ENCODE data around the gene NR3C2.

DNA sequence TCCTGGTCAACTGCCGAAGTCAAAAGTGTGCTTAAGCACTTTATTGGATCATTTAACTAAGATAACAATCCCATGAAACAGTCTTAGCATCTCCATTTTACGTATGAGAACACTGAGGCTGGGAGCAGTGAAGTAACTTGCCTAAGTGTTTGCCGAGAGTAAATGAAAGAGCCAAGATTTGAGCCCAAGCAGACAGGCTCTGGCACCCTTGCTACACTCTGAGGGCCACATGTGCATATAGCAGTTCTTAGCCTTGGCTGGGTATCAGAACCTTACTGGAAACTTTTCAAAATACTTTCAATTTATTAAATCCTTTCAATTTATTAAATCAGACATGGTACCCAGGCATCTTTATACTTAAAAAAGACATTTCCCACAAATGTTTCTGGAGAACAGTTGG, 225.9 kb downstream of the NR3C2 start:
- TF ChIP-seq, protein P1, sequence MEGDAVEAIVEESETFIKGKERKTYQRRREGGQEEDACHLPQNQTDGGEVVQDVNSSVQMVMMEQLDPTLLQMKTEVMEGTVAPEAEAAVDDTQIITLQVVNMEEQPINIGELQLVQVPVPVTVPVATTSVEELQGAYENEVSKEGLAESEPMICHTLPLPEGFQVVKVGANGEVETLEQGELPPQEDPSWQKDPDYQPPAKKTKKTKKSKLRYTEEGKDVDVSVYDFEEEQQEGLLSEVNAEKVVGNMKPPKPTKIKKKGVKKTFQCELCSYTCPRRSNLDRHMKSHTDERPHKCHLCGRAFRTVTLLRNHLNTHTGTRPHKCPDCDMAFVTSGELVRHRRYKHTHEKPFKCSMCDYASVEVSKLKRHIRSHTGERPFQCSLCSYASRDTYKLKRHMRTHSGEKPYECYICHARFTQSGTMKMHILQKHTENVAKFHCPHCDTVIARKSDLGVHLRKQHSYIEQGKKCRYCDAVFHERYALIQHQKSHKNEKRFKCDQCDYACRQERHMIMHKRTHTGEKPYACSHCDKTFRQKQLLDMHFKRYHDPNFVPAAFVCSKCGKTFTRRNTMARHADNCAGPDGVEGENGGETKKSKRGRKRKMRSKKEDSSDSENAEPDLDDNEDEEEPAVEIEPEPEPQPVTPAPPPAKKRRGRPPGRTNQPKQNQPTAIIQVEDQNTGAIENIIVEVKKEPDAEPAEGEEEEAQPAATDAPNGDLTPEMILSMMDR (IDR thresholded peaks at IDR 0.05), result no peak
- TF ChIP-seq EP300 (IDR thresholded peaks at IDR 0.05) (no peak), POLR2A (IDR thresholded peaks at IDR 0.05) (no peak)

All from stomach (tissue), 4 donors.